ENCODE measurements around the gene NLN.

DNA sequence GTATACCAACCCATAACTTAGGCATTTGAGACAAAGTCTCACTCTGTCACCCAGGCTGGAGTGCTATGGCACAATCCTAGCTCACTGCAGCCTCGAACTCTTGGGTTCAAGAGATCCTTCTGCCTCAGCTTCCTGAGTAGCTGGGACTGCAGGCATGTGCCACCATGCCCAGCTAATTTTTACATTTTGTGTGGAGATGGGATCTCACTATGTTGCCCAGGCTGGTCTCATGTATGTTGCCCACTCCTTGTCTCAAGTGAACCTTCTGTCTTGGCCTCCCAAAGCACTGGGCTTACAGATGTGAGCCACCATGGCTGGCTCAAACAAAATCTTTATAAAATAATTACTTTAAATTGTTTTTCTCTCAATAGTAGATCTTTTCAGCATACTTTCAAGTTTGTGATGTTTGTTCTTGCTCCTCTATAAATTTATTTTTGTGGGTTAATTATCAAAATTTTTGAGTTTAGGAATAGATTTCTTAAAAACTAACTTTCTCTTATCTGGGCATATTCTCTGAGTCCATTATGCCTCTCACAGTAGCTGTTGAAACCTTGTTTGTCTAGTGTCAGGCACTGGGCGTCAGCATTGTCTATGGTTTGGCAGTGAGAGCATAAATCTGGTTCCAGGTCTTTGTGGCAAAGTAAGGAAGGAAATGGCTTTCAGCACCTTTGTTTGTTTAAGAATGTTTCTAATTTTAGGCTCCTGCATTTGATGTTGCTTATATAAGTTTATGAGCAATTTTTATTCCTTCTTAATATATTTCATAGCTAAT, 38.7 kb downstream of the NLN start:
- TF ChIP-seq CTCF (IDR thresholded peaks at IDR 0.05) (peak; percentile 17), EZH2 (IDR thresholded peaks at IDR 0.05; ENCODE audit: borderline replicate concordance, insufficient read depth, low read depth, low read length, poor library complexity, severe bottlenecking) (no peak)

Measured in B cell (primary cell).